Mucosa of stomach (tissue), 1 donor: ENCODE measurements around the gene MRPL12.
"Not testable (repeated sequence)": the region's sequence is repeated elsewhere in the genome, so short reads cannot be mapped to it uniquely, and the experiment has no call there.

Source experiments
- H3K27me3 ChIP-seq: one replicate; pipeline ENCODE4 v1.7.0; 2013; ENCODE audit warnings: mild to moderate bottlenecking, low read length; ENCODE audit not compliant: control insufficient read depth, insufficient read depth
- H3K36me3 ChIP-seq: one replicate; pipeline ENCODE4 v1.7.0; 2013; ENCODE audit warnings: low read length; ENCODE audit not compliant: control insufficient read depth, insufficient read depth
- H3K4me1 ChIP-seq: one replicate; pipeline ENCODE4 v1.7.0; 2013; ENCODE audit warnings: mild to moderate bottlenecking, low read length; ENCODE audit not compliant: control insufficient read depth, insufficient read depth
- H3K4me3 ChIP-seq: one replicate; pipeline ENCODE4 v1.7.0; 2013; ENCODE audit warnings: low read length
- H3K9ac ChIP-seq: one replicate; pipeline ENCODE4 v1.7.0; 2013; ENCODE audit warnings: mild to moderate bottlenecking, low read length, moderate library complexity
- H3K9me3 ChIP-seq: one replicate; pipeline ENCODE4 v1.7.0; 2013; ENCODE audit warnings: mild to moderate bottlenecking, low read length, moderate library complexity; ENCODE audit not compliant: control insufficient read depth
- donor health status: Pancreatic carcinoma.

The MRPL12 gene

GRCh38 chr17:81727324-81728031, 24.3 kb downstream of the MRPL12 start:
- Histone ChIP-seq H3K9ac (no peak overlapping the region), H3K4me3 (peak overlapping the region; percentile 2), H3K36me3 (no peaks in the 10 kb centered on the region), H3K4me1 (peaks cover 26% of the 10 kb centered on the region), H3K27me3 (no peaks in the 10 kb centered on the region), H3K9me3 (no peaks in the 10 kb centered on the region)

GRCh38 chr17:81733507-81734404, 30.6 kb downstream of the MRPL12 start:
- Histone ChIP-seq H3K9ac (no peak overlapping the region), H3K4me3 (no peak overlapping the region), H3K9me3 (no peaks in the 10 kb centered on the region), H3K27me3 (peaks cover 7% of the 10 kb centered on the region), H3K36me3 (no peaks in the 10 kb centered on the region), H3K4me1 (peaks cover 34% of the 10 kb centered on the region)

- H3K4me1 ChIP-seq, result peaks cover 34% of the 10 kb centered on the region
- H3K9ac ChIP-seq, result no peak overlapping the region
- H3K36me3 ChIP-seq, result no peaks in the 10 kb centered on the region
- H3K4me3 ChIP-seq, result no peak overlapping the region
- no peaks in the 10 kb centered on the region for H3K9me3 ChIP-seq
- peaks cover 7% of the 10 kb centered on the region for H3K27me3 ChIP-seq
Measured at GRCh38 chr17:81734405-81735263, 31.5 kb downstream of the MRPL12 start.

GRCh38 chr17:81735264-81736102, 32.3 kb downstream of the MRPL12 start:
- Histone ChIP-seq H3K9ac (peak overlapping the region; percentile 38), H3K36me3 (no peaks in the 10 kb centered on the region), H3K4me3 (no peak overlapping the region), H3K4me1 (peaks cover 34% of the 10 kb centered on the region), H3K9me3 (no peaks in the 10 kb centered on the region), H3K27me3 (peaks cover 7% of the 10 kb centered on the region)

GRCh38 chr17:81737947-81738800, 35.0 kb downstream of the MRPL12 start:
- Histone ChIP-seq H3K9ac (no peak overlapping the region), H3K4me1 (peaks cover 34% of the 10 kb centered on the region), H3K9me3 (no peaks in the 10 kb centered on the region), H3K27me3 (peaks cover 12% of the 10 kb centered on the region), H3K4me3 (no peak overlapping the region), H3K36me3 (no peaks in the 10 kb centered on the region)

- H3K4me1 ChIP-seq, result peaks cover 27% of the 10 kb centered on the region
- H3K36me3 ChIP-seq, result no peaks in the 10 kb centered on the region
- peaks cover 12% of the 10 kb centered on the region for H3K27me3 ChIP-seq
- no peak overlapping the region for H3K4me3 ChIP-seq
- no peaks in the 10 kb centered on the region for H3K9me3 ChIP-seq
- no peak overlapping the region for H3K9ac ChIP-seq
Measured at GRCh38 chr17:81738801-81739393, 35.7 kb downstream of the MRPL12 start.

GRCh38 chr17:81739593-81739992, 36.4 kb downstream of the MRPL12 start:
- H3K4me1 ChIP-seq, result peaks cover 20% of the 10 kb centered on the region
- H3K4me3 ChIP-seq, H3K36me3 ChIP-seq, H3K9ac ChIP-seq, H3K9me3 ChIP-seq: not testable (repeated sequence)
- H3K27me3 ChIP-seq, result peaks cover 11% of the 10 kb centered on the region

- no peak overlapping the region for H3K9ac ChIP-seq
- H3K4me3 ChIP-seq, result no peak overlapping the region
- H3K36me3 ChIP-seq, result no peaks in the 10 kb centered on the region
- no peaks in the 10 kb centered on the region for H3K9me3 ChIP-seq
- peaks cover 12% of the 10 kb centered on the region for H3K4me1 ChIP-seq
- peaks cover 5% of the 10 kb centered on the region for H3K27me3 ChIP-seq
Measured at GRCh38 chr17:81740395-81740961, 37.3 kb downstream of the MRPL12 start.

GRCh38 chr17:81741049-81741593, 38.0 kb downstream of the MRPL12 start:
- Histone ChIP-seq H3K27me3 (peaks cover 5% of the 10 kb centered on the region), H3K4me3 (no peak overlapping the region), H3K4me1 (peaks cover 5% of the 10 kb centered on the region), H3K9me3 (no peaks in the 10 kb centered on the region), H3K36me3 (no peaks in the 10 kb centered on the region), H3K9ac (no peak overlapping the region)
